Measurements from ENCODE around the gene GNAS-AS1. TPM values are rescaled to one million over a fixed set of nuclear protein-coding genes. Genes with fewer than 3 reads are reported as not detected.

Gene GNAS-AS1
- total RNA-seq (2014; rRNA removed; shearing (Covaris generic)) = not detected in 2 replicates

DNA sequence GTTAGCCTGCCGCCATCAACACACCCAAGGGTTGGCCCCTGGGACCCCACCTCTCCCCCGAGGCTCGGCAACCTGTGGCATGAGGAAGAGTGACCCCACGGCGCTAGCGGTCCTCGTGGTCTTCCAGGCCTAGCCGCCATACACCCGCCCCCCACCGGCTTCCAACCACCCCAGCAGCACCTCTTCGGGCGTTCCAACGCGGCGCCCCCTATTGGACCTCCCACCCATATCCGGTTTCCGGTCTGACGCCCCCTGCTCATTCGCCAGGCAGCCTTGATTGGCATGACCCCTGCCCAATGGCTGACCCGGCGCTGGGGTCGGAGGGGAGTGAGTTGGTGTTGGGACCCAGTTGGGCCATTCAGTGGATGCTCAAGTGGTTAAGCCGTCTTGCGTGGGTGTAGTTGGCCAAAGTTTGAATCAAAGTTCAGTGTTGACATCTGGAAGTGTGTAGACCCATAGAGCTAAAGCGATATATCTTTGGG is at the start of gene GNAS-AS1:
GNAS-AS1 (minus strand) TSS at position 210 of the 482 bp plus-strand sequence.
- in situ Hi-C loops (cut with HindIII; ENCODE audit: low sequenced_read_pairs) = loop anchor here (25.0 kb wide), 1 partner anchor 612 kb away; no protein-coding TSS in a partner anchor
- no peak for DNase-seq (ENCODE audit: low spot score)

DNA sequence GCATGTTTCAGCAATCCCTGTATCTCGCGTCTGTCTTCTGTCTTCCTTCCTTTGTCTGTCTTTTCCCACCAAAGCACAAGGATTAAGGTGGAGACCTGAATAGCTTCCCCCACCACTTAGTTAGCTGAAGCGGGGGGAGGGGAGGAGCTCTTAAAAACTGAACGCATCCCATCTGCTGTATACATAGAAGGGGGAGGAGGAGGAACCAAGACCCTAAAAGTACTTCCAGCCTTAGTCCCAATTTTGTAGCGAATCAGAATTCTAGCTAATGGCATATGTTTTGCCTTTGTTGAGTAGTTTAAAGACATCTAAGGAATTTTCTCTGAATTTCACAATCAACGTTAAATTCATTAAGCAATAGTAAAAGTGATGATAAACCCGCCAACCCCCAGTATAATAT is 49.7 kb upstream of the GNAS-AS1 start:
- in situ Hi-C loops (cut with HindIII; ENCODE audit: low sequenced_read_pairs) = no loop called here

DNA sequence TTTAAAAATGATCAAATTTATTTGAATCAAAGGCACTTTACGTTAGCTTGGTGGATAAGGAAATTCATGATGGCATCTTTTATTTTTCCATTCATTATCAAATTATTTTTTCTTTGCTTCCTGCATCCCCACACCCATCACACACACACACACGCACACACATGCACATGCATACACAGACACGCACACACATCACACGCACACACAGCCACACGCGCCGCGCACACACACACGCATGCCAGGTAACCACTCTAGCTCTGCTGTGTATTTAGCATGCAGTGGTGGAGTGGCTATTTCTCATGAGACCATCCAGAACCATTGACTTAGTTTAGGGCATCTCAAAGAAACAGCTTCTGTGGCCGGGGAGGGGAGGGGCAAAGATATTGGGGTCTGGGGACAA is 48.8 kb upstream of the GNAS-AS1 start:
- in situ Hi-C loops (cut with HindIII; ENCODE audit: low sequenced_read_pairs) = no loop called here

More for the DNA sequence above, 49.7 kb upstream of the GNAS-AS1 start:
- DNase-seq (ENCODE audit: low spot score) = no peak

DNA sequence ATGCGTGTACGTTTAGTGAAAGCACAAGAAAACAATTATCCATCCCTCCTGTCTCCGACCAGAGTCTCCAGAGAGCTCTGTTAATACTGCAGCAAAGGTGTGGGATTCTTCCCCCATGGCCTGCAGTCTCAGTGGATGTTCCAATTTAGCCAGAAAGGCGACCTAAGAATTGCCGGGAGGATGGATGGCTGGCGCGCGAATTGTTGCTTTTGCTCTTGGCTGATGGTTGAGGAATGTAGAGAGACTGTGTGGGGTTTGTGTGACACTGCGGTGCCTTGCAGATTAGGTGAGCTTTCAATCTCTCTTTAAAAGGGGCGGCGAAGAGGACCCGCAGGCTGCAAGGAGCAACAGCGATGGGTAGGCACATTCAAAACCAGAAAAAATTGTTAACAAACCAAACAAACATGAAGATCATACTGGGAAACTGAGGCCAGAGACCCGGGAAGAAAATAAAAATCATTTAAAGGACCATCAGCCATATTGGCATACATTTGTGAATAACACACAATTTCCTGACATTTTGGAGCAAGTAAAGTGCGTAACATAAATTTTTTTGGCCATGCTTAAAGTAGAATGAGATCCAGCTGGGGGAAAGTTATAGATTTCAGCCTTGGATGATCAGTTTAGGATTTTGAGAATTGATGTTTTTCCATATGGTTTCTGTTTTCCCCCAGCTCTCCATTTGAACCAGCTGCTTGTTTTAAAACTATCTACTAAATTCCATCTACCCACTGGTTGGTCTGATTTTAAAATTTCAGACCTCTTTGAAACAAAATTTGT is 48.1 kb upstream of the GNAS-AS1 start:
- in situ Hi-C loops (cut with HindIII; ENCODE audit: low sequenced_read_pairs) = no loop called here
- peak; percentile 56 for DNase-seq (ENCODE audit: low spot score)

More for the DNA sequence above, 48.8 kb upstream of the GNAS-AS1 start:
- no peak for DNase-seq (ENCODE audit: low spot score)

DNA sequence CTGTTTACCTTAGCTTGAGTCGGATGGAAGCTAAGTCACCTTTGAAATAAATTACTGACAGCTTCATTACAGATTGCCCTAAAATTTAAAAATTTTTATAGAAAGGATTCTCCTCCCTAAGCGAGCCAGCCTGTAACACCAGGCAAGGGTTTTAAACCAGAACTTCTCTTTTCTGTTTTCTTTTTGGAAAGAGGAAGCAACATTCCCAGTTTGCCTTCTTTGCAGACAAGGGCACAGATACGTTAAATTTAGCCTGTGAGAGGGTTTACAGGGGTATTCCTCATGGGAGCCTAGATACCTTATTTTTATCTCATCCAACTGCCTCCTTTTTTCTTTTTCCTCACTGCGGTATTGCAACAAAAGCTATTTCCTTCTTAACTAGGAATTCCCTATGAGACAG is 46.8 kb upstream of the GNAS-AS1 start:
- in situ Hi-C loops (cut with HindIII; ENCODE audit: low sequenced_read_pairs) = no loop called here
- DNase-seq (ENCODE audit: low spot score) = no peak

DNA sequence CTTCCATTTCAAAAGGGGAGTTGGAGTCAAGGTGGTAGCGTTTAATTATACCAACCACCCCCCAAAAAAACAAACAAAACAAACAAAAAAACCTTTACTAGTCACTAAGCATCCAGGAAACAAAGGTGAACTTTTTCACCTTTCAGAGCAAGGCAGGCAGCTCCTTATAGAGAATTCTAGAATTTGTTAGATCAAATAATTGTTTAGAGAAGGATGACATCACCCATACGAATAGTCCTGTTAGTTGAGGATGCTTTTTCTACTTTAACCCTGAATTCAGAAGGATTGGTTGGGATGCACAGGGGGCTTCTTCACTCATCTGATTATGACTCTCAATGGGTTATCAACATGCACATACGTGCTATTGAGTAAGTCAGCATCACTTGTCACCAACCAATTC is 46.1 kb upstream of the GNAS-AS1 start:
- in situ Hi-C loops (cut with HindIII; ENCODE audit: low sequenced_read_pairs) = no loop called here
- no peak for DNase-seq (ENCODE audit: low spot score)

DNA sequence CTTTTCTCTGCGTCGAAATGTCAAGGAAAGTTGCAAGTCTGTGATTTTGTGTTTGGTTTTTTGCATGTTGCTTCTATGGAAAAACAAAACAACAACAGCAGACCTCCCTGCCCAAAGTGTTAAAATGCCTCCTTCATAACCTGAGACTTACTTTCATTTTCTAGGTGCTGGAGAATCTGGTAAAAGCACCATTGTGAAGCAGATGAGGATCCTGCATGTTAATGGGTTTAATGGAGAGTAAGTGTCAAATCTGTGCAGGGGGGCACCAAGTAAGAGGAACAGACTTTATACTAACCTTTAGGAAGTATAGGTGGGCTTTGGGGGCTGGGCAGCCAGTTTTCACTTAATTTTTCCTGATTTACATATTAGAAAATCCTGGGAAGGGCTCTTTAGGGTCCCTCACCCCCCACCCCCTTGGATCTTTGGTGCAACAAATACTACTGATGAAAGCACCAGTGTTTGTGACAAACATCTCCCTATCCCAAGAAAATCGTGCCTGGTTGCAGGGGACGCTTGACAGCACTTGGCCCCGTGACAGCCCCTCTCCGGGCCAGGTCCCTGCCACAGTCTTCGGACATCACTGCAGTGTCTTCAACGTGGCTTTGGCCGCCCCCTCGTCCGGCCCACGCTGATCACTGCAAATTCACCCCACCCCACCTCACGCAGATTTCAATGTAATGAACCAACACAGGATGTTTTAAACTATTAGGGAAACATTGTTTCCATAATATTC is 44.9 kb upstream of the GNAS-AS1 start:
- in situ Hi-C loops (cut with HindIII; ENCODE audit: low sequenced_read_pairs) = no loop called here
- DNase-seq (ENCODE audit: low spot score) = no peak

DNA sequence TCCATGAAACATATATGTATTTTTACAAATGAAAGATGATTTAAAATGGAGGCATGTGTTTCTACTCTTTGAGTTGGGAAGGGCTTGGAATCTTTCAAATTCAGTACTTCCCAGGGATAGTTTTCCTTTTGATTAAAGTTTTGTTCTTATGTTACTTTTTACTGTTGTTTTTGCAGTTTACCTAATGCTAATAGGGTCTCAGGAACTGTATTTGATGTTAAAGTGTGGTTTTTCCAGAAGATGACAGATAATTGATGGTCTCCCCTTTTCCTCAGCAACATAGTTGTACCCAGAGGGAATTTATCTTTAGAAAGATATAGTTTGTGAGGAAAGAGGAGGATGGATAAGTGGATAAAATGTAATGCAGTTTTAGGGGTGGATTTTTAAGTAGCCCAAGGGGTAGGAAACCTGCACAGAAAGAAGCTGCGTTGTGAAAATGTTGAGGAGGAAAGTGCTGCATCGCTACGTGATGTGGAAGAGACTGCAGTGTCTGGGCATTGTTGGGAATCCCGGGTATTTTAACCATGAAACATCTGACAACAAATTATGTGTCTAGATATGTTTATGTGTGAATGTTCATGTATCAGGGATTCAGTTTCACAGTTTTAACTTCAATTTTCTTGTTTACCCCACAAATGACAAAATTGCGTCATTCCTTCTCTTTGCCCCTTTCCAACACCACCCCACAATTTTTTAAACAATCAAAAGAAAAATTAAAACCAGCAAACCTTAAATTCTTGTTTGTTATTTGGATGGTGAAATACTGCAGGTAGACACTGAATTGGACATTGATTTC is 44.1 kb upstream of the GNAS-AS1 start:
- peak; percentile 46 for DNase-seq (ENCODE audit: low spot score)
- in situ Hi-C loops (cut with HindIII; ENCODE audit: low sequenced_read_pairs) = no loop called here

GRCh38 chr20:58893355-58894120 is 42.8 kb upstream of the GNAS-AS1 start:
- DNase-seq (ENCODE audit: low spot score) = no peak
- in situ Hi-C loops (cut with HindIII; ENCODE audit: low sequenced_read_pairs) = no loop called here

GRCh38 chr20:58892932-58893224 is 42.2 kb upstream of the GNAS-AS1 start:
- in situ Hi-C loops (cut with HindIII; ENCODE audit: low sequenced_read_pairs) = no loop called here
- peak; percentile 43 for DNase-seq (ENCODE audit: low spot score)

GRCh38 chr20:58892141-58892931 is 41.6 kb upstream of the GNAS-AS1 start:
- peak; percentile 60 for DNase-seq (ENCODE audit: low spot score)
- in situ Hi-C loops (cut with HindIII; ENCODE audit: low sequenced_read_pairs) = no loop called here

DNA sequence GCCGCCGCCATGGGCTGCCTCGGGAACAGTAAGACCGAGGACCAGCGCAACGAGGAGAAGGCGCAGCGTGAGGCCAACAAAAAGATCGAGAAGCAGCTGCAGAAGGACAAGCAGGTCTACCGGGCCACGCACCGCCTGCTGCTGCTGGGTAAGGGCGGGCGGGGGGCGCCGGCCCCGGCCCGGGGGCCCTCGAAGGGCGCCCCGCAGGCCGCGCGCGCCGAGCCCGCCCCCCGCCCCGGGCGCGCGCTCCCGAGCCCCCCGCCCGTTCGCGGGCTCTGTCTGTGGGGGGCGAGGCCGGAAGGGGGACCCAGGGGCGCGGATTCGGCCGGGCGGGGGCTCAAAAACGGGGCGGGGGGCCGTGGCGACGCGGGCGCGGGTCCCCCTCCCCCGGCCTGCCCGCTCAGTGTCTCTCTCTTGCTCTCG is 41.0 kb upstream of the GNAS-AS1 start:
- DNase-seq (ENCODE audit: low spot score) = no peak
- in situ Hi-C loops (cut with HindIII; ENCODE audit: low sequenced_read_pairs) = no loop called here

GRCh38 chr20:58891086-58891717 is 40.5 kb upstream of the GNAS-AS1 start:
- peak; percentile 77 for DNase-seq (ENCODE audit: low spot score)
- in situ Hi-C loops (cut with HindIII; ENCODE audit: low sequenced_read_pairs) = no loop called here

- in situ Hi-C loops (cut with HindIII; ENCODE audit: low sequenced_read_pairs) = no loop called here
Measured at GRCh38 chr20:58890518-58891085, 39.9 kb upstream of the GNAS-AS1 start.

GRCh38 chr20:58889798-58890517 is 39.3 kb upstream of the GNAS-AS1 start:
- in situ Hi-C loops (cut with HindIII; ENCODE audit: low sequenced_read_pairs) = no loop called here
- no peak for DNase-seq (ENCODE audit: low spot score)

More at GRCh38 chr20:58890518-58891085, 39.9 kb upstream of the GNAS-AS1 start:
- peak; percentile 60 for DNase-seq (ENCODE audit: low spot score)

DNA sequence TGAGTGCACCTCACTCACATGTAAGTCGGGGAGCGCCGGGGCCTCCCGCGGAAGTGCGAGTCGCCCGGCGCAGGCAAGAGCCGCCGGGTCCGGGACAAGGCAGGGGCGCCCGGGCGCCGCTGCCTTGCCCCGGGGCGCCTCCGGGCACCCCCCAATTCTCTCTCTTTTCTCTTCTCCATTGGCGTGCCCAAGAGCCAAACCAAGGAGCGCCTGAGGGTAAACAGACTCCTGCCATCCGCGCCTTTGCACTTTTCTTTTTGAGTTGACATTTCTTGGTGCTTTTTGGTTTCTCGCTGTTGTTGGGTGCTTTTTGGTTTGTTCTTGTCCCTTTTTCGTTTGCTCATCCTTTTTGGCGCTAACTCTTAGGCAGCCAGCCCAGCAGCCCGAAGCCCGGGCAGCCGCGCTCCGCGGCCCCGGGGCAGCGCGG is 38.6 kb upstream of the GNAS-AS1 start:
- in situ Hi-C loops (cut with HindIII; ENCODE audit: low sequenced_read_pairs) = no loop called here
- no peak for DNase-seq (ENCODE audit: low spot score)

Measured in G401 (cell line).